ENCODE results near the gene CDHR5.

CDHR5 gene

DNA sequence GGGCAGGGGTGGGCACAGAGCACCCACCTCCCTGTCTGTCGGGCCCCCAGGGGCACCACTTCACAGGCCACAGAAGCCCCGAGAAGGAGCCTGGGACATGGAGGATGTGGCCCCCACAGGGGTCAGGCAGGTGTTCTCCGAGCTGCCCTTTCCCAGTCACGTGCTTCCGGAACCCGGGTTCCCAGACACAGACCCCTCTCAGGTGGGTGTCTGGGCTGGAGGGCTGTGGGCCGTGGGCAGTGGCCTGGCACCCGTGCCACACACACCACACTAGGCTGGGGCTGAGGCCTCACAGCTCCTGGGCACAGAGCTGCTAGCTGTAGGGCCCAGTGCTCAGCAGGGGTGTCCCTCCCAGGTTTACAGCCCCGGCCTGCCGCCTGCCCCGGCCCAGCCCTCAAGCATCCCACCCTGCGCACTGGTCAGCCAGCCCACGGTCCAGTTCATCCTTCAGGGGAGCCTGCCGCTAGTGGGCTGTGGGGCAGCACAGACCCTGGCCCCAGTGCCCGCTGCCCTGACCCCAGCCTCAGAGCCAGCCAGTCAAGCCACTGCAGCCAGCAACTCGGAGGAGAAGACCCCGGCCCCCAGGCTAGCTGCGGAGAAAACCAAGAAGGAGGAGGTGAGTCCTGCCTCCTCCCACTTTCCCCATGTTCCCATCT, 14.5 kb downstream of the CDHR5 start:
- Mint-ChIP-seq H3K36me3 (ENCODE audit: low read depth) (peaks cover 29% of the 10 kb centered on the region), H3K9me3 (no peaks in the 10 kb centered on the region), H3K4me1 (peaks cover 9% of the 10 kb centered on the region), H3K27ac (no peak overlapping the region), H3K4me3 (no peak overlapping the region), H3K27me3 (ENCODE audit: low read depth) (no peaks in the 10 kb centered on the region)
- TF ChIP-seq, protein P1, sequence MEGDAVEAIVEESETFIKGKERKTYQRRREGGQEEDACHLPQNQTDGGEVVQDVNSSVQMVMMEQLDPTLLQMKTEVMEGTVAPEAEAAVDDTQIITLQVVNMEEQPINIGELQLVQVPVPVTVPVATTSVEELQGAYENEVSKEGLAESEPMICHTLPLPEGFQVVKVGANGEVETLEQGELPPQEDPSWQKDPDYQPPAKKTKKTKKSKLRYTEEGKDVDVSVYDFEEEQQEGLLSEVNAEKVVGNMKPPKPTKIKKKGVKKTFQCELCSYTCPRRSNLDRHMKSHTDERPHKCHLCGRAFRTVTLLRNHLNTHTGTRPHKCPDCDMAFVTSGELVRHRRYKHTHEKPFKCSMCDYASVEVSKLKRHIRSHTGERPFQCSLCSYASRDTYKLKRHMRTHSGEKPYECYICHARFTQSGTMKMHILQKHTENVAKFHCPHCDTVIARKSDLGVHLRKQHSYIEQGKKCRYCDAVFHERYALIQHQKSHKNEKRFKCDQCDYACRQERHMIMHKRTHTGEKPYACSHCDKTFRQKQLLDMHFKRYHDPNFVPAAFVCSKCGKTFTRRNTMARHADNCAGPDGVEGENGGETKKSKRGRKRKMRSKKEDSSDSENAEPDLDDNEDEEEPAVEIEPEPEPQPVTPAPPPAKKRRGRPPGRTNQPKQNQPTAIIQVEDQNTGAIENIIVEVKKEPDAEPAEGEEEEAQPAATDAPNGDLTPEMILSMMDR (IDR thresholded peaks at IDR 0.05; ENCODE audit: unreplicated experiment in 3 of 3) = no peak

DNA sequence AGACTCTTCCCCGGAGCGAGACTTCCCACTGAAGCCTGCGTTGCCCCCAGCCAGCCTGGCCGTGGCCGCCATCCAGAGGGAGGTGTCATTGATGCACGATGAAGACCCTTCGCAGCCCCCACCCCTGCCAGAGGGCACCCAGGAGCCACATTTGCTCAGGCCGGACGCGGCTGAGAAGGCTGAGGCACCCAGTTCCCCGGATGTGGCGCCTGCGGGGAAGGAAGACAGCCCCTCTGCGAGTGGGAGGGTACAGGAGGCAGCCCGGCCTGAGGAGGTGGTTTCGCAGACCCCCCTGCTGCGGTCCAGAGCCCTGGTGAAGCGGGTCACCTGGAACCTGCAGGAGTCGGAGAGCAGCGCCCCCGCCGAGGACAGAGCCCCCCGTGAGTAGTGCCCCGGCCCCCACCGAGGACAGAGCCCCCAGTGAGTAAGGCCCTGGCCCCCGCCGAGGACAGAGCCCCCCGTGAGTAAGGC, 15.4 kb downstream of the CDHR5 start:
- Mint-ChIP-seq H3K9me3 (no peaks in the 10 kb centered on the region), H3K27me3 (ENCODE audit: low read depth) (no peaks in the 10 kb centered on the region), H3K4me3 (no peak overlapping the region), H3K27ac (no peak overlapping the region), H3K36me3 (ENCODE audit: low read depth) (peaks cover 36% of the 10 kb centered on the region), H3K4me1 (peaks cover 9% of the 10 kb centered on the region)
- TF ChIP-seq, protein P1 (IDR thresholded peaks at IDR 0.05; ENCODE audit: unreplicated experiment in 3 of 3) = no peak

DNA sequence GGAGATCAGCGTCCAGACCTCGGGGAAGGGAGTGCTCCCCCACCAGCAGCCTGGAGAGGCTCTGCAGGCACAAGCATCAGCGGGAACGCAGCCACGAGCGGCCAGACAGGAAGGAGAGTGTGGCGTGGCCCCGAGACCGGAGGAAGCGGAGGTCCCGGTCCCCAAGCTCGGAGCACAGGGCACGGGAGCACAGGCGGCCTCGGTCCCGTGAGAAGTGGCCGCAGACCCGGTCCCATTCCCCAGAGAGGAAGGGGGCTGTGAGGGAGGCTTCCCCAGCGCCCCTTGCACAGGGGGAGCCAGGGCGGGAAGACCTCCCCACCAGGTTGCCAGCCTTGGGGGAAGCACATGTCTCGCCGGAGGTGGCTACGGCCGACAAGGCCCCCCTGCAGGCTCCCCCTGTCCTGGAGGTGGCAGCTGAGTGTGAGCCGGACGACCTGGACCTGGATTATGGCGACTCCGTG, 15.9 kb downstream of the CDHR5 start:
- no peaks in the 10 kb centered on the region for H3K27me3 Mint-ChIP-seq (ENCODE audit: low read depth)
- H3K27ac Mint-ChIP-seq = no peak overlapping the region
- TF ChIP-seq, protein P1 (IDR thresholded peaks at IDR 0.05; ENCODE audit: unreplicated experiment in 3 of 3) = no peak
- H3K4me3 Mint-ChIP-seq = no peak overlapping the region
- H3K9me3 Mint-ChIP-seq = no peaks in the 10 kb centered on the region
- H3K4me1 Mint-ChIP-seq = peaks cover 9% of the 10 kb centered on the region
- peaks cover 42% of the 10 kb centered on the region for H3K36me3 Mint-ChIP-seq (ENCODE audit: low read depth)

DNA sequence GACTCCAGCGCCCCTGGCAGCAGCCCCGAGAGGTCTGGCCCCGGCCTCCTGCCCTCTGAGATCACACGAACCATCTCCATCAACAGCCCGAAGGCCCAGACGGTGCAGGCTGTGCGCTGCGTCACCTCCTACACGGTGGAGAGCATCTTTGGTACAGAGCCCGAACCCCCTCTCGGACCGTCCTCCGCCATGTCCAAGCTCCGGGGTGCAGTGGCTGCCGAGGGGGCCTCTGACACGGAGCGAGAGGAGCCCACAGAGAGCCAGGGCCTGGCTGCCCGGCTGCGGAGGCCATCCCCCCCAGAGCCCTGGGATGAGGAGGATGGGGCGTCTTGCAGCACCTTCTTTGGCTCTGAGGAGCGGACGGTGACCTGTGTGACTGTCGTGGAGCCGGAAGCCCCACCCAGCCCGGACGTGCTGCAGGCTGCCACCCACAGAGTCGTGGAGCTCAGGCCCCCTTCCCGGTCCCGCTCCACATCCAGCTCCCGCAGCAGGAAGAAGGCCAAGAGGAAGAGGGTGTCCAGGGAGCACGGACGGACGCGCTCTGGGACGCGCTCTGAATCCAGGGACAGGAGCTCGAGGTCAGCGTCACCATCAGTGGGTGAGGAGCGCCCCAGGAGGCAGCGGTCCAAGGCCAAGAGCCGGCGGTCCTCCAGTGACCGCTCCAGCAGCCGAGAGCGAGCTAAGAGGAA, 16.6 kb downstream of the CDHR5 start:
- Mint-ChIP-seq H3K36me3 (ENCODE audit: low read depth) (peaks cover 46% of the 10 kb centered on the region), H3K27ac (no peak overlapping the region), H3K9me3 (no peaks in the 10 kb centered on the region), H3K4me1 (peaks cover 9% of the 10 kb centered on the region), H3K27me3 (ENCODE audit: low read depth) (no peaks in the 10 kb centered on the region), H3K4me3 (no peak overlapping the region)
- TF ChIP-seq, protein P1 (IDR thresholded peaks at IDR 0.05; ENCODE audit: unreplicated experiment in 3 of 3) = no peak

DNA sequence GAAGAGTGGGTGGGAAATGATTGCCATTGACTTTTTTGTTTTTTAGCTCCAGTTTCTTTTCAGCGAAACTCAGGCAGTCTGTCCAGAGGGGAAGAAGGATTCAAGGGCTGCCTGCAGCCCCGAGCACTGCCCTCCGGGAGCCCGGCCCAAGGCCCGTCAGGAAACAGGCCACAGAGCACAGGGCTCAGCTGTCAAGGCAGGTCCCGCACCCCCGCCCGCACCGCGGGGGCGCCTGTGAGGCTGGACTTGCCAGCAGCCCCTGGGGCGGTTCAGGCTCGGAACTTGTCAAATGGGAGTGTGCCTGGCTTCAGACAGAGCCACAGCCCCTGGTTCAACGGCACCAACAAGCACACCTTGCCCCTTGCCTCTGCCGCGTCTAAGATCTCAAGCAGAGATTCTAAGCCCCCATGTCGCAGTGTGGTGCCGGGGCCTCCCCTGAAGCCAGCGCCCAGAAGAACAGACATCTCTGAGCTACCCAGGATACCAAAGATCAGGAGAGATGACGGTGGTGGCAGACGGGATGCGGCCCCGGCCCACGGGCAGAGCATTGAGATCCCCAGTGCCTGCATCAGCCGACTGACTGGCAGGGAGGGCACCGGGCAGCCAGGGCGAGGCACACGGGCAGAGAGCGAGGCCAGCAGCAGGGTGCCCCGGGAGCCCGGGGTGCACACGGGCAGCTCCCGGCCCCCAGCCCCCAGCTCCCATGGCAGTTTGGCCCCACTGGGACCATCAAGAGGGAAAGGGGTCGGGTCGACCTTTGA, 17.6 kb downstream of the CDHR5 start:
- no peaks in the 10 kb centered on the region for H3K9me3 Mint-ChIP-seq
- H3K36me3 Mint-ChIP-seq (ENCODE audit: low read depth) = peaks cover 45% of the 10 kb centered on the region
- no peaks in the 10 kb centered on the region for H3K27me3 Mint-ChIP-seq (ENCODE audit: low read depth)
- H3K27ac Mint-ChIP-seq = no peak overlapping the region
- TF ChIP-seq, protein P1 (IDR thresholded peaks at IDR 0.05; ENCODE audit: unreplicated experiment in 3 of 3) = no peak
- peaks cover 5% of the 10 kb centered on the region for H3K4me1 Mint-ChIP-seq
- no peak overlapping the region for H3K4me3 Mint-ChIP-seq
